DND-41 (cell line): ENCODE measurements around the gene PLPP7.

Source experiments
- CTCF ChIP-seq: IDR thresholded peaks from 2 replicates; pipeline ENCODE4 v1.5.1; 2012; ENCODE audit warnings: borderline replicate concordance, low read length, moderate library complexity, mild to moderate bottlenecking; ENCODE audit not compliant: poor library complexity, severe bottlenecking; ENCODE audit errors: extremely low read depth
- EZH2 ChIP-seq: IDR thresholded peaks from 3 replicates; pipeline ENCODE4 v1.6.1; 2012; ENCODE audit warnings: borderline replicate concordance, low read depth, mild to moderate bottlenecking, moderate library complexity, low read length, inconsistent platforms; ENCODE audit not compliant: severe bottlenecking

DNA sequence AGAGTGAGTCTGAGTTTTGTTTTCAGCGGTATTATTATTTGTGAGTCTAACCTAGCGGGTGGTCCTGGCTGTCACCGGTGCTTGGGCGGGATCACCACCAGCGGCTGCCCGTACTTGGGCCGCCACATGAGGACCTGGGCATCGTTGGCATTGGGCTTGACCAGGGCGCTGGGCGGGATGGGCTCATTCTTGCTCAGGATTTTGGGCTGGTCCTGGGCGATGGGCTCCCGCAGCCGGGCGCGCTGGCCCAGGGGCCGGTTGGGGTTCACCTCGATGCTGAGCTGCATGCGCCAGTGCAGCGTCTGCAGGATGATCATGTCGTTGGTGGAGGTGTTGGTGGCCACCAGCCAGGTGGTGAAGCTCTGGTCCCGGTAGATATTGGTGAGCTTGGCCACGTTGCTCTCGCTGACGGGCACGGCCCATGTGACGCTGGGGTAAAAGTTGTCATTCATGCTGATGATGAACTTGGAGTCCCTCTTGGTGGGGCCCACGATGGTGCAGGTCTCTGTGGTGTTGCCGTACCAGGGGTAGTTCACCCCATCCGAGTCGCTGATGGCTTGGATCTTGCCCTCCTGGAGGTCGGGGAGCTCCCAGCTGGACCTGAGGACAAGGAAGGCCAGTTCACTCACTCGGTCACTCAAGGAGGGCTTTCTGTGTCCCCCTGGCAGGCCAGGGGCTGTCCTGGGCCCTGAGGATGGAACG is 28.6 kb upstream of the PLPP7 start:
- TF ChIP-seq CTCF (no peak), EZH2 (no peak)
